Posterior cingulate gyrus (tissue), 11 donors: ENCODE measurements around the gene INPP5B.

Experiments used
- DNase-seq, 10 donors: peaks; one replicate each; pipeline versions ENCODE4 v3.0.0 to v3.0.0-alpha.2; 2020 to 2021; ENCODE audit warnings: mixed read lengths in 3 of 10
- intact Hi-C: fragments of 100-400 bp; cut with DNase I; formaldehyde crosslinking; loops from one replicate; pipeline ENCODE4 v1.15.1; 2023

Gene INPP5B

DNA sequence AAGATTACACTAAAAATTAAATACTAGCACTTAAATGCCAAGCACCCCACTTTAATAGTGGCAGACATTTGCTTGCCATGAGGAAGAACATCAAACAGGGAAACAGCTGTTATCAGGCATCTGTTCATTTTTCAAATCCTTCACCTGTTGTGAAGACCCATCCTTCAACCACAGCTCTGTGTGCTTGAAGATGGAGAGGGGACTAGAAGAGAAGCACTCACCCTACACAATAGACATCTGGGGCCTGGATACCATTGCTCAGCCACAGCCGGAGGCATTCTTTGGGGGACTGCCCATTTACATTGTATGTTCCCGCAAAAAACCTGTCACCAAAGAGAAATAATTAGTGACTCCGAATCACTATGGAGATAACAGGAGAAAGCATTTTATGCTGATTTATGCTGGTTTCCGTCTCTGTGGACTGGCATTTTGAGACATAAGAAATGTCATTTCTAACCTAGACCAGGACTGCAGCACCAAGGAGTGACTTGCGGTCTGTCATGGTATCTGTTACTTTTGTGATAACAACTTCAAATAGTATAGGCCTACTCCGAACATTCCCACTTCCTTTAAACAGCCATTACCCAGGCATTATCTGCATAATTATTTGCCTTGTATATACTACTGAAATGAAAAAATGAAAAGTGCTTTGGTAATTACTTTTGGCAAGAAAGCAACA is 58.7 kb downstream of the INPP5B start:
- no peak for DNase-seq
- intact Hi-C loops = no loop called here

GRCh38 chr1:37884145-37884544 is 62.7 kb downstream of the INPP5B start:
- no peak for DNase-seq
- intact Hi-C loops = no loop called here

- no peak for DNase-seq
- intact Hi-C loops = no loop called here
Measured at GRCh38 chr1:37883671-37884070, 63.2 kb downstream of the INPP5B start.

GRCh38 chr1:37879865-37880264 is 67.0 kb downstream of the INPP5B start:
- no peak for DNase-seq
- intact Hi-C loops = no loop called here

DNA sequence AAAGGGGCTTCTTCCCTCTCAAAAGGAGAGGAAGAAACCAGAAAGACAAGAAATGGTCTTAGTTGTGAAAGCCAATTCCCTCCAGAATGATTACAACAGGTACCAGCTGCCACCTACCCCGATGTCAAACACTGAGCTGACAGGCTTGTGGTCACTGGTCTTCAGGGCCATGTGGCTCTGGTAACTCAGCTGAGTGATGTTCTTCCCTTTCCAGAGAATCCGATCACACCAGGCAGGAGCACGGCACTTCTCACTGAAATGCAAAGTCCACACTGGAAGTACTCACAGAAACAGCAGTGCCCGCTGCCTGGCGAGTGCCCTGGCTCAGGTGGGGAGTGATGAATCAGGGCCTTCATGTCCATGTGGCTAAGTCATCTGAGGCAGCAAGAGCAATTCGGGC is 68.8 kb downstream of the INPP5B start:
- peak in 1 of 10 donors; percentile 52 for DNase-seq
- intact Hi-C loops = no loop called here

- intact Hi-C loops = no loop called here
- DNase-seq = no peak
Measured at GRCh38 chr1:37875833-37876232, 71.0 kb downstream of the INPP5B start.

DNA sequence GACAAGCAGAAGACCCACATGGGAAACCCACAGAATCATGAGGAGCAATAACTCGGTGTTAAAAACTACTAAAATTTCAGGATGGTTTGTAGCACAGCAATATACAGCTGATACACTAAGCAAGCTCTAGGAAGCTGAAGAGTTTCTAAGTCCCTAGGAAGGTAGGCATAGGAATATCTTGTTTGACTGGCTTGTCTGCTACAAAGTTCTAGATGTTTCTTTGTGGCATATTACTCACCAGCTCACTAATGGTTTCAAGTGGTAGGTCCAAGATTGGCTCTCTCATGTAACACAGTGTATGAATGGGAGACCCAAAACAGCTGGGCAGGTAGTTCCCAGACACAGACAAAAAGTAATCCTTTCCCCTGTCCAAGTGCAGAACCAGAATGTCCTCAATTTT is 74.2 kb downstream of the INPP5B start:
- no peak for DNase-seq
- intact Hi-C loops = no loop called here

DNA sequence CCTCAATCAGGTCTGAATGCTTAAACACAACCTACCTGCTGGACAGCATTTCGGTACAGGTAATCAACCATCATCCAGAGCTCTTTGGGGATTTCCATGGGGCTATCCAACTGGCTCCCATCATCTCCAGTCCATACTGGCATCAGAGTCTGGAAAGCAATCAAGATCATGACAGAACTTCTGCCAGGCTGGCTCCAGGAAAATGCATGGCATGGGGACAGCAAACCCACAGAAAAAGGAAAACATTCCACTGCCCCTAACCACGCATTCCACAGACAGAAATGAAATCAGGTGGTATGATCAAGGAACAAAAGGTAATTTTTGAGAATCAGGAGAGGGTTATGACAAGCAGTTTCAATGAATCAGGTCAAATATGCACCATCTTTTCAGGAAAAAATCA is 78.4 kb downstream of the INPP5B start:
- intact Hi-C loops = no loop called here
- DNase-seq = no peak

DNA sequence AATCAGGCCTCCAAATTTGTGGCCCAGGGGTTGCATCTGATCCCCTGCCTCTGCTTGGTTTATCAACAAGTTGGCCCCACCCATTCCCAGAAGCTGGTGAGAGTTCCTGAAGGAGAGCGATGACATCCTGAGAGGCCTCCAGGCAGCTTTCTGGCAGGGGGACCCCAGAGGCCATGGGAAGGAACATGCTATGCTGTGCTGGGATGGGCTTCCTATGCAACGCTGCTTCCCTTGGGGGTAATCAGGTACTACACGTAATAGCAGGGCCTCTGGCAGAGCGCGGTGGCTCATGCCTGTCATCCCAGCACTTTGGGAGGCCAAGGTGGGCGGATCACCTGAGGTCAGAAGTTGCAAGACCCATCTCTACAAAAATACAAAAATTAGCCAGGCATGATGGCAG is 79.1 kb downstream of the INPP5B start:
- intact Hi-C loops = no loop called here
- DNase-seq = no peak

DNA sequence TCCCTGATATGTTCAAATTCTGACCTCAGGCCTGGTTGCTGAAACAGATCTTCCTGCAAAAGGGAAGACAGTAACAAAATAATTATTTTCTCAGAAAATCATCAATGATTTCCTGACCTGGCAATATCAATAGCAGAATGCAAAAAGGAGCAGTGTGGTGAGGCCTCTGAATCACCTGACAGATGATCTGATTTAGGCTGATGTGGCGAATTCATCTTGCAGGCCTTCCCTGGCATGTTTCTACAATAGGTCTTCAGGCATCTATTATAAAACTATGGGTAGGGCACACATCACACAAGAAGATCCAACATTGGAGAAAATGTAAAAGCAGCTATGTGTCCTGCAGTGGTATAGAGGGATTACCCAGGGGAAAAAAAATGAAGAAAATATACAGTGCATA is 80.4 kb downstream of the INPP5B start:
- no peak for DNase-seq
- intact Hi-C loops = no loop called here

GRCh38 chr1:37865348-37866120 is 81.3 kb downstream of the INPP5B start:
- DNase-seq = no peak
- intact Hi-C loops = no loop called here

DNA sequence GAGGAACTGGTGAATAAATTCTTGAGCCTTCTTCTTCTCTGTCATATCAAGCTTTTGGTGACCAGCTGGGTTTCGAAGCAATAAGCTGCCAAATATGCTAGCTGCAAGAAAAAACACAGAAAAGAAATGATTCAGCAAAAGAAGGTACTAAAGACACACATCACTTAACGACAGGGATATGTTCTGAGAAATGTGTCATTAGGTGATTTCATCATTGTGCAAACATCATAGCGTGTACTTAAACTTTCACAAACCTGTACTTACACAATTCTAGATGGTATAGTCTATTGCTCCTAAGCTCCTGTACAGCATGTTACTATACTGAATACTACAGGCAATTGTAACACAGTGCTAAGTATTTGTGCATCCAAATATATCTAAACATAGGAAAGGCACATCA is 84.5 kb downstream of the INPP5B start:
- DNase-seq = no peak
- intact Hi-C loops = no loop called here

GRCh38 chr1:37861151-37861550 is 85.7 kb downstream of the INPP5B start:
- DNase-seq = no peak
- intact Hi-C loops = no loop called here

DNA sequence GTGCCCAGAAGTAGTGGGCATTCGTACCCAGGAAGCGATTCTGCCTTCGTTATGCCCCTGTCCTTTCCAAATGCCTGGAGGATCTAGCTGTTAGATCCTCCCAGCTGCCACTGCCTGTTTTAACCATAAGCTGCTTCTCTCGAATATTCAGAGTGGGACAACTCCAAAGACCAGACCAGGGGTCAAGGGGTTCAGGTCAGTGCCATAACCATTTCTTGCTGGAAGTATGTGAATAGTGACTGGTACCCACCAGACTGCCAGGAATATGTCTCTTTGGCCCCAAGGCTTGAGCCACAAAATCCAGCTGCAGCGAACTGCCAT is 86.5 kb downstream of the INPP5B start:
- intact Hi-C loops = no loop called here
- no peak for DNase-seq

DNA sequence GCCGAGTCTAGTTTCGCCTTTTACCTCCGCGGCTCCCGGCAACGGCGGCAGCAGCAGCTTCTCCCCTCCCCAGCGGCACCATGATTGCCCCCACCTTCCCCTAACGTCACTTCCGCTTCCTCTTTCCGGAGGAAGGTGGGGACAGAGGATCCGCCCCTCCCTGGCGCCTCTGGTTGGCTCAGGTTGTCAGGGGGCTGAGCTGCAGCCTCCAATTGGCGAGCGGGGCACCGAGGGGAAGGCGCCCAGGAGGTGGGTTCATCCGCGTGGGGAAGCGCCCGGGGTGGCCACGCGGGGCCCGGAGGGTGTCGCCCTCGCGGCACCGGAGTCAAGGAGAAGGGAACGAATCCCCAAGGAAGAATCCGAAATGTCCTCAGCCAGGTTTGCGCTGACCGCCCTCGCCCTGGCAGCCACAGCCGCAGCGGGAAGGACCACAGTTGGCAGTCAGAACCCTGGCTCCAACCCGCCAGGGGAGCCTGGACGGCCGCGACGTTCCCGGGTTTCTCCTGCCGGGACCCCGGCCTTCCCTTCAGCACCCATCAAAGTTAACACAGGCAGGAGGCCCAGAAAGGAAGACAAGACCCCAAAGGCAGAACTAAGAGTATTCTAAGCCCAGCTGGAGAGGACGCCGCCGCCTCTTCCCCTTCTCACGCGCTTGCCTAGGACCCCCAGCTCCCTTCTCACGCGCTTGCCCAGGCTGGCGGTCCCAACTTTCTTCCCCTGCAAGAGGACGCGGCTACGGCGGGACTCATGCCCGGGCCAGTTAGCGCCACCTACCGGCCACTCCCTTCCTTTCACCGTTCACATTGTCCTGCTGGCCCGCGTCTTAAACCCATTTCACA is 87.1 kb downstream of the INPP5B start, which contains the start of gene MTF1:
Gene MTF1, minus strand, starts transcription at position 86 of the 839 bp plus-strand sequence. CDS start 1,934 bp downstream, outside the sequence.
- DNase-seq = peak; percentile 93 to 99 (median 98)
- intact Hi-C loops = loop anchor here (1.0 to 2.0 kb wide), 2 partner anchors 51 to 167 kb away; partner anchors contain the start of genes CDCA8 and YRDC

DNA sequence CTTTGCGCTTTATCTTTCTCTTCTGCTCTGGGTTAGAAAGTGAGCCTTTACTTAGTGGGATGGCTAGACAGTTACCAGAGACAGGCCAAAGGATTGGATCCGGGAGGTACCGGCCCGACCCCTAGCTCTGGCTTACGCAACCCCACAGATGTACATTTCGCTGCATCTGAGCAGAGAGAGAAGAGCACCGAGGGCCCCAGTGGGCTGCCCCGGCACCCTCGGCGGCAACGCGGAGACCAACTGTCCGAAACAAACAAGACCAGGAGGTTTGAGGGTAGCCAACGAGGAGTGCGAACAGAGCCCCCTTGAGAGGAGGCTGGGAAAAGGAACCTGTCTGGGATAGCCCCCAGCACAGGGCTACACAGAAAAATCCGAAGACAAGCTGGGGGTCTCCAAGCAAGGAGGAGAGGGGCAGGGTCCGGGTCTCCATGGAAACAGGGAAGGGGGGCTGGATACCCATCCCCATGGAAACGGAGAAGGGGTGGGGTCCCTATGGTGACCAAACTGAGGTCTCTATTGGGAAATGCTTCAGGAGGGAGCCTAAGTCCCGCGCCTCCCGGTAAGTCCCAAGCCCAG is 87.8 kb downstream of the INPP5B start:
- intact Hi-C loops = loop anchor here (1.0 to 2.0 kb wide), 2 partner anchors 51 to 166 kb away; partner anchors contain the start of genes CDCA8 and YRDC
- DNase-seq = peak in 1 of 10 donors; percentile 76

GRCh38 chr1:37854406-37854805 is 92.4 kb downstream of the INPP5B start:
- intact Hi-C loops = no loop called here

DNA sequence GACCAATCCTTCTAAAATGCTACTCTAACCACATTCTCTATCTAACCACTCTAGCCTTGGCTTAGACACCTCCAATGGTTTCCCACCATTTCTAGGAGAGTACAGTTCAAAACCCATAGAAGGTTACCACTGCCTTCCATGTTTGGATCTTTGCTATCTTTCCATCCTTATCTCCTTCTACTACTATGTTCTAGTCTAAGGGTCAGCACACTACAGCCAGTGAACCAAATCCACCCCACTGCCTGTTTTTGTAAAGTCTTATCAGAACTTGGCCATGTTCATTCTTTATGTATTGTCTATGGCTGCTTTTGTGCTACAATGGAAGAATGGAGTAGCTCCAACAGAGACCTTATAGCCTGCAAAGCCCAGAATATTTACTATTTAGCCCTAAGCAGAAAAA is 93.7 kb downstream of the INPP5B start:
- no peak for DNase-seq
- intact Hi-C loops = no loop called here

More at GRCh38 chr1:37854406-37854805, 92.4 kb downstream of the INPP5B start:
- no peak for DNase-seq

DNA sequence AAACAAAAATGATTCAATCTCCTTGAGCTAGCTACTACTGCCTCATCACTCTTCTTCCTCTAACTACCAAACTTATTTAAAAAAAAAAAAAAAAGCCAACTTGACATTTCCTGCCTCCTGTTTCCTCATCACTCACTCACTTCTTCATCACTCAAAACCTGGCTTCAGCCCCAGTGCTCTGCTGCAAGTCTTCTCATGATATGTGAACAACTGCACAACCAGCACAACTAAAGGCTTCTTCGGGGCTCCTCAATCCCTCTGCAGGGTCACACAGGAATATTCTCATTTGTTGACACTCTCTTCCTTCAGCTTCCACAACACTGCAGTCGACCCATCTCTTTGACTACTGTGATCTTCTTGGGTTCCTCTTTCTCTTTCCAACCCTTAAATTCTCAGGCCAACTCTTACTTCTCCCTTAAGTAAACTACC is 95.1 kb downstream of the INPP5B start:
- intact Hi-C loops = no loop called here
- no peak for DNase-seq

- no peak for DNase-seq
Measured at GRCh38 chr1:37851262-37851661, 95.6 kb downstream of the INPP5B start.

More at GRCh38 chr1:37851262-37851661, 95.6 kb downstream of the INPP5B start:
- intact Hi-C loops = no loop called here
